ENCODE data around the gene FOXM1. TPM values are rescaled to one million over a fixed set of nuclear protein-coding genes. Genes with fewer than 3 reads are reported as not detected.

The FOXM1 gene
- polyA plus RNA-seq, 1 donor from 2014 or later = 0.31 TPM

DNA sequence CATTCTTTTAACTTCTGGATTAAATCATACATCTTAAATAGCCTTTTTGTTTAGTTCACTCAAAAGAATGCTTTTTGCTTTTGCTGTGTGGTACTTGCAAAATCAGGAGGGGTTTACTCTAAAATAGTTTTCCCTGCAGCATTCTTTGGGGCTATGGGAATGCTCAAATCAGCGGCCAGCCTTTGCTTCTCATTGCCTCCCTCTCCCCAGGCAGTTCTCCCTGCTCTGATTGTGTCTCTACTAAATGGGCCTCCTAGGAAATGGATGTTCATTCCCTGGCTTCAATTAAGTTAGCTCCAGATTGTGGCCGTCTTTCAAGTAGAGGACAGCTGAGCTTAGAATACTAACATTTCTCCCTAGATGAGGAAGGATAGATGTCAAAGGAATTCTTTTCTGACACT is 18.1 kb upstream of the FOXM1 start:
- Histone ChIP-seq H3K4me3 (ENCODE audit: low read length) (no peak overlapping the region), H3K9me3 (ENCODE audit: low read length) (no peaks in the 10 kb centered on the region), H3K9ac (ENCODE audit: low read length) (no peak overlapping the region), H2AFZ (ENCODE audit: low read depth, low read length) (no peak overlapping the region), H3K27ac (ENCODE audit: low read length) (no peak overlapping the region), H3K9me2 (ENCODE audit: insufficient read depth, low read length) (no peaks in the 10 kb centered on the region), H3F3A (ENCODE audit: insufficient read depth, low read length, poor library complexity, severe bottlenecking) (peaks cover 4% of the 10 kb centered on the region), H3K27me3 (ENCODE audit: insufficient read depth, low read depth, low read length) (no peaks in the 10 kb centered on the region), H3K79me2 (replicated peaks; ENCODE audit: insufficient read depth, low read length) (peaks cover 14% of the 10 kb centered on the region), H3K4me2 (ENCODE audit: low read length) (no peak overlapping the region), H4K20me1 (ENCODE audit: insufficient read depth) (no peaks in the 10 kb centered on the region), H3K36me3 (ENCODE audit: insufficient read depth, low read length) (no peaks in the 10 kb centered on the region)
- TF ChIP-seq MXI1 (conservative IDR thresholded peaks at IDR 0.05; ENCODE audit: poor library complexity, severe bottlenecking) (no peak), CTCF (IDR thresholded peaks at IDR 0.05; ENCODE audit: poor library complexity, severe bottlenecking) (no peak), EZH2 (IDR thresholded peaks at IDR 0.05; ENCODE audit: borderline replicate concordance, insufficient read depth, low read length, poor library complexity, severe bottlenecking) (no peak)

- Histone ChIP-seq H3K79me2 (replicated peaks; ENCODE audit: insufficient read depth, low read length) (peaks cover 14% of the 10 kb centered on the region), H3K4me2 (ENCODE audit: low read length) (no peak overlapping the region), H3K9me3 (ENCODE audit: low read length) (no peaks in the 10 kb centered on the region), H3K36me3 (ENCODE audit: insufficient read depth, low read length) (no peaks in the 10 kb centered on the region), H3F3A (ENCODE audit: insufficient read depth, low read length, poor library complexity, severe bottlenecking) (peaks cover 4% of the 10 kb centered on the region), H2AFZ (ENCODE audit: low read depth, low read length) (no peak overlapping the region), H3K4me3 (ENCODE audit: low read length) (no peak overlapping the region), H3K9ac (ENCODE audit: low read length) (no peak overlapping the region), H3K27ac (ENCODE audit: low read length) (no peak overlapping the region), H4K20me1 (ENCODE audit: insufficient read depth) (no peaks in the 10 kb centered on the region), H3K27me3 (ENCODE audit: insufficient read depth, low read depth, low read length) (no peaks in the 10 kb centered on the region), H3K9me2 (ENCODE audit: insufficient read depth, low read length) (no peaks in the 10 kb centered on the region)
- TF ChIP-seq, protein P1, sequence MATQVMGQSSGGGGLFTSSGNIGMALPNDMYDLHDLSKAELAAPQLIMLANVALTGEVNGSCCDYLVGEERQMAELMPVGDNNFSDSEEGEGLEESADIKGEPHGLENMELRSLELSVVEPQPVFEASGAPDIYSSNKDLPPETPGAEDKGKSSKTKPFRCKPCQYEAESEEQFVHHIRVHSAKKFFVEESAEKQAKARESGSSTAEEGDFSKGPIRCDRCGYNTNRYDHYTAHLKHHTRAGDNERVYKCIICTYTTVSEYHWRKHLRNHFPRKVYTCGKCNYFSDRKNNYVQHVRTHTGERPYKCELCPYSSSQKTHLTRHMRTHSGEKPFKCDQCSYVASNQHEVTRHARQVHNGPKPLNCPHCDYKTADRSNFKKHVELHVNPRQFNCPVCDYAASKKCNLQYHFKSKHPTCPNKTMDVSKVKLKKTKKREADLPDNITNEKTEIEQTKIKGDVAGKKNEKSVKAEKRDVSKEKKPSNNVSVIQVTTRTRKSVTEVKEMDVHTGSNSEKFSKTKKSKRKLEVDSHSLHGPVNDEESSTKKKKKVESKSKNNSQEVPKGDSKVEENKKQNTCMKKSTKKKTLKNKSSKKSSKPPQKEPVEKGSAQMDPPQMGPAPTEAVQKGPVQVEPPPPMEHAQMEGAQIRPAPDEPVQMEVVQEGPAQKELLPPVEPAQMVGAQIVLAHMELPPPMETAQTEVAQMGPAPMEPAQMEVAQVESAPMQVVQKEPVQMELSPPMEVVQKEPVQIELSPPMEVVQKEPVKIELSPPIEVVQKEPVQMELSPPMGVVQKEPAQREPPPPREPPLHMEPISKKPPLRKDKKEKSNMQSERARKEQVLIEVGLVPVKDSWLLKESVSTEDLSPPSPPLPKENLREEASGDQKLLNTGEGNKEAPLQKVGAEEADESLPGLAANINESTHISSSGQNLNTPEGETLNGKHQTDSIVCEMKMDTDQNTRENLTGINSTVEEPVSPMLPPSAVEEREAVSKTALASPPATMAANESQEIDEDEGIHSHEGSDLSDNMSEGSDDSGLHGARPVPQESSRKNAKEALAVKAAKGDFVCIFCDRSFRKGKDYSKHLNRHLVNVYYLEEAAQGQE (IDR thresholded peaks at IDR 0.05; ENCODE audit: borderline replicate concordance) = no peak
- TF ChIP-seq CTCF (IDR thresholded peaks at IDR 0.05; ENCODE audit: poor library complexity, severe bottlenecking) = no peak
- TF ChIP-seq SMC3 (conservative IDR thresholded peaks at IDR 0.05; ENCODE audit: poor library complexity) = no peak
- no peak for TF ChIP-seq EZH2 (IDR thresholded peaks at IDR 0.05; ENCODE audit: borderline replicate concordance, insufficient read depth, low read length, poor library complexity, severe bottlenecking)
- no peak for TF ChIP-seq RAD21 (conservative IDR thresholded peaks at IDR 0.05)
- TF ChIP-seq TAF1 (IDR thresholded peaks at IDR 0.05; ENCODE audit: low read depth) = no peak
- no peak for TF ChIP-seq EP300 (conservative IDR thresholded peaks at IDR 0.05; ENCODE audit: poor library complexity, severe bottlenecking)
- TF ChIP-seq POLR2AphosphoS5 (IDR thresholded peaks at IDR 0.05) = no peak
Measured at GRCh38 chr12:2893007-2893406, 16.0 kb upstream of the FOXM1 start.

Measured in neural cell (in vitro differentiated cells).